ENCODE data around the gene BRINP3.

- TF ChIP-seq CTCF (IDR thresholded peaks at IDR 0.05; ENCODE audit: insufficient read depth, low read depth, low read length), result no peak
- no peak for TF ChIP-seq EZH2 (IDR thresholded peaks at IDR 0.05; ENCODE audit: insufficient read depth, low read length)
Measured at GRCh38 chr1:190286111-190286510, 191.6 kb downstream of the BRINP3 start.

Measured in astrocyte (in vitro differentiated cells and primary cell).